ENCODE measurements around the gene KCNA3. TPM values are rescaled to one million over a fixed set of nuclear protein-coding genes. Genes with fewer than 3 reads are reported as not detected.

The KCNA3 gene
- total RNA-seq, 4 donors from 2014 or later = 2.9 to 22.4 (median 10.9) TPM

- no peaks in the 10 kb centered on the region for H3K36me3 ChIP-seq
- H3K9me3 ChIP-seq = no peaks in the 10 kb centered on the region
- peak overlapping the region in 2 of 4 donors; percentile 15 to 36 for H3K27ac ChIP-seq
- 27 to 32% methylated on average over 3 to 5 of the region's 5 CpGs for WGBS, 2 donors (ENCODE audit: low coverage in 1 of 2)
- peaks cover 0 to 13% (median 3%) of the 10 kb centered on the region in 4 donors for H3K4me1 ChIP-seq
- peaks cover 17% of the 10 kb centered on the region for H3K27me3 ChIP-seq
- intact Hi-C loops (cut with DNase I; ENCODE audit: low total_unique reads) = no loop called here
- DNase-seq = no peak
- in situ Hi-C loops (cut with MboI; ENCODE audit: low pct_ligation_motif_present in 1 of 4, low pct_unique_long_range_greater_than_20kb in 1 of 4, low sequenced_read_pairs in 3 of 4) = loop anchor here in 1 of 4 donors (25.0 kb wide), 1 partner anchor 115 kb away; no protein-coding TSS in a partner anchor
- no peak overlapping the region for H3K4me3 ChIP-seq
- no peak for TF ChIP-seq POLR2A (IDR thresholded peaks at IDR 0.05)
- TF ChIP-seq POLR2AphosphoS5 (IDR thresholded peaks at IDR 0.05) = peak in 1 of 3 donors; percentile 30
- TF ChIP-seq EP300 (IDR thresholded peaks at IDR 0.05; ENCODE audit: low read depth) = no peak
- TF ChIP-seq CTCF (IDR thresholded peaks at IDR 0.05) = no peak
Observed at GRCh38 chr1:110647254-110647891, 27.4 kb downstream of the KCNA3 start.

GRCh38 chr1:110645821-110646735 is 28.7 kb downstream of the KCNA3 start:
- peaks cover 0 to 13% (median 3%) of the 10 kb centered on the region in 4 donors for H3K4me1 ChIP-seq
- in situ Hi-C loops (cut with MboI; ENCODE audit: low pct_ligation_motif_present in 1 of 4, low pct_unique_long_range_greater_than_20kb in 1 of 4, low sequenced_read_pairs in 3 of 4) = loop anchor here in 1 of 4 donors (25.0 kb wide), 1 partner anchor 116 kb away; no protein-coding TSS in a partner anchor
- H3K27me3 ChIP-seq = peaks cover 17% of the 10 kb centered on the region
- no peaks in the 10 kb centered on the region for H3K36me3 ChIP-seq
- no peak for DNase-seq
- whole genome bisulfite sequencing, 2 donors (ENCODE audit: low coverage in 1 of 2) = 52 to 57% methylated on average over 4 of the region's 4 CpGs
- TF ChIP-seq EP300 (IDR thresholded peaks at IDR 0.05; ENCODE audit: low read depth) (no peak), POLR2AphosphoS5 (IDR thresholded peaks at IDR 0.05) (peak in 1 of 3 donors; percentile 15)
- intact Hi-C loops (cut with DNase I; ENCODE audit: low total_unique reads) = no loop called here
- H3K9me3 ChIP-seq = no peaks in the 10 kb centered on the region
- H3K4me3 ChIP-seq = no peak overlapping the region
- peak overlapping the region in 1 of 4 donors; percentile 21 for H3K27ac ChIP-seq

- Histone ChIP-seq H3K27me3 (peaks cover 13% of the 10 kb centered on the region), H3K4me1 (peaks cover 0 to 13% (median 3%) of the 10 kb centered on the region in 4 donors), H3K36me3 (no peaks in the 10 kb centered on the region), H3K4me3 (no peak overlapping the region), H3K27ac (no peak overlapping the region), H3K9me3 (no peaks in the 10 kb centered on the region)
- DNase-seq = no peak
- intact Hi-C loops (cut with DNase I; ENCODE audit: low total_unique reads) (no loop called here), in situ Hi-C loops (cut with MboI; ENCODE audit: low pct_ligation_motif_present in 1 of 4, low pct_unique_long_range_greater_than_20kb in 1 of 4, low sequenced_read_pairs in 3 of 4) (loop anchor here in 1 of 4 donors (25.0 kb wide), 1 partner anchor 117 kb away; no protein-coding TSS in a partner anchor)
- no peak for TF ChIP-seq EP300 (IDR thresholded peaks at IDR 0.05; ENCODE audit: low read depth)
- no peak for TF ChIP-seq POLR2A (IDR thresholded peaks at IDR 0.05)
- no peak for TF ChIP-seq CTCF (IDR thresholded peaks at IDR 0.05)
- no peak for TF ChIP-seq POLR2AphosphoS5 (IDR thresholded peaks at IDR 0.05)
Observed at GRCh38 chr1:110645211-110645610, 29.5 kb downstream of the KCNA3 start.

GRCh38 chr1:110643879-110644472 is 30.8 kb downstream of the KCNA3 start:
- no peaks in the 10 kb centered on the region for H3K9me3 ChIP-seq
- peaks cover 7% of the 10 kb centered on the region for H3K27me3 ChIP-seq
- TF ChIP-seq EP300 (IDR thresholded peaks at IDR 0.05; ENCODE audit: low read depth) (no peak), CTCF (IDR thresholded peaks at IDR 0.05) (no peak), POLR2AphosphoS5 (IDR thresholded peaks at IDR 0.05) (no peak)
- H3K4me3 ChIP-seq = no peak overlapping the region
- intact Hi-C loops (cut with DNase I; ENCODE audit: low total_unique reads) = no loop called here
- in situ Hi-C loops (cut with MboI; ENCODE audit: low pct_ligation_motif_present in 1 of 4, low pct_unique_long_range_greater_than_20kb in 1 of 4, low sequenced_read_pairs in 3 of 4) = loop anchor here in 1 of 4 donors (25.0 kb wide), 1 partner anchor 118 kb away; no protein-coding TSS in a partner anchor
- peaks cover 0 to 13% (median 3%) of the 10 kb centered on the region in 4 donors for H3K4me1 ChIP-seq
- no peak for DNase-seq
- 15 to 20% methylated on average over 2 to 4 of the region's 4 CpGs for WGBS, 2 donors (ENCODE audit: low coverage in 1 of 2)
- H3K27ac ChIP-seq = no peak overlapping the region
- H3K36me3 ChIP-seq = no peaks in the 10 kb centered on the region

Measured in transverse colon (tissue), 4 donors.